Stimulated activated naive CD4-positive, alpha-beta T cell treated with Interleukin-2 at 50 U/mL for 16 hours (primary cell): ENCODE measurements around the gene TUBGCP2.
"Not testable (repeated sequence)": the region's sequence is repeated elsewhere in the genome, so short reads cannot be mapped to it uniquely, and the experiment has no call there.

Experiments
- DNase-seq: peaks from one replicate; lab custom pipeline; 2025; lab: John Stamatoyannopoulos, UW

TUBGCP2 gene

GRCh38 chr10:133324198-133324792, 15.6 kb upstream of the TUBGCP2 start:
- peak; percentile 65 for DNase-seq

GRCh38 chr10:133322064-133322709, 13.5 kb upstream of the TUBGCP2 start:
- not testable (repeated sequence) for DNase-seq

GRCh38 chr10:133320852-133321422, 12.3 kb upstream of the TUBGCP2 start:
- DNase-seq = not testable (repeated sequence)

GRCh38 chr10:133318494-133319127, 9.9 kb upstream of the TUBGCP2 start:
- DNase-seq = peak; percentile 61

GRCh38 chr10:133316732-133317131, 8.1 kb upstream of the TUBGCP2 start:
- DNase-seq = no peak

DNA sequence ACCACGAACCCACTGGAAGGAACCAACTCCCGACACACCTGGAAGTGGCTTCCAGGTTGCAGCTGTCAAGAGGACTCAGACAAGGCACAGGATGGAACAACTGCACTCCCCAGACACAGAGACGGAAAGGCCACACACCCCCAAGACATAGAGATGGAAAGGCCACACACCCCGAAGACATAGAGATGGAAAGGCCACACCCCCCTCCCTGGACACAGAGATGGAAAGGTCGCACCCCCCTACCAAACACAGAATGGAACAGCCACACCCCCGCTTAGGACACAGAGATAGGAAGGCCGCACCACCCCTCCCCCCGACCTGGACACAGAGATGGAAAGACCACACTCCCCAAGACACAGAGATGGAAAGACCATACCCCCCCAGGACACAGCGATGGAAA, 7.6 kb upstream of the TUBGCP2 start:
- no peak for DNase-seq

DNA sequence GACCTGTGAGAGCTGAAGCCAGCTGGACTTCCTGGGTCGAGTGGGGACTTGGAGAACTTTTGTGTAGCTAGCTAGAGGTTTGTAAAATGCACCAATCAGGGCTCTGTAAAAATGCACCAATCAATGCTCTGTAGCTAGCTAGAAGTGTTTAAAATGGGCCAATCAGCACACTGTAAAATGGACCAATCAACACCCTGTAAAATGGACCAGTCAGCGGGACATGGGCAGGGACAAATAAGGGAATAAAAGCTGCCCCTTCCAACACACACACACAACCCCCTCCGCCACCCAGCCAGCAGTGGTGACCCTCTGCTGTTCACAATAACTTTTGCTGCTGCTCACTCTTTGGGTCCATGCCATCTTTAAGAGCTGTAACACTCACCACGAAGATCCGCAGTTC, 7.2 kb upstream of the TUBGCP2 start:
- no peak for DNase-seq

GRCh38 chr10:133314911-133315310, 6.2 kb upstream of the TUBGCP2 start:
- no peak for DNase-seq

GRCh38 chr10:133313192-133313591, 4.5 kb upstream of the TUBGCP2 start:
- DNase-seq = no peak

DNA sequence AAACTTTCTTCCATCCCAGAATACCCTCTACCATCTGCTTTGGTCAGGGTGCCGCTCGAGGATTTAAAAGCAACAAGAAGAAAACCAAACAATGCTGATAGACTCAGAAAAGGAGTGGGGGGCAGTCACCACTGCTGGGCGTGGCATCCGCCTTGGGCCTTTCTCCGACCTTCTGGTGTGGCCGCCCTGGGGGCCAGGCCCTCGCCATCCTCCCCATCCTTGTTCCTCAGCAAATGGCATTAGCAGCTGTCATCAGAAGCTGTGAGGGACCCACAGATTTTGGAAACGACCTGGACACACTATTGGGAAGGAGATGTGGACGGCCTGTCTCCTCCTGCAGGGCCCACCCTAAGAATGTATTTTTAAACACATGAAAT, 4.1 kb upstream of the TUBGCP2 start:
- DNase-seq = no peak

- DNase-seq = no peak
These were observed 3.5 kb upstream of the TUBGCP2 start for GRCh38 chr10:133312016-133312768.

GRCh38 chr10:133311570-133311969, 2.9 kb upstream of the TUBGCP2 start:
- no peak for DNase-seq

GRCh38 chr10:133310789-133311188, 2.1 kb upstream of the TUBGCP2 start:
- no peak for DNase-seq

DNA sequence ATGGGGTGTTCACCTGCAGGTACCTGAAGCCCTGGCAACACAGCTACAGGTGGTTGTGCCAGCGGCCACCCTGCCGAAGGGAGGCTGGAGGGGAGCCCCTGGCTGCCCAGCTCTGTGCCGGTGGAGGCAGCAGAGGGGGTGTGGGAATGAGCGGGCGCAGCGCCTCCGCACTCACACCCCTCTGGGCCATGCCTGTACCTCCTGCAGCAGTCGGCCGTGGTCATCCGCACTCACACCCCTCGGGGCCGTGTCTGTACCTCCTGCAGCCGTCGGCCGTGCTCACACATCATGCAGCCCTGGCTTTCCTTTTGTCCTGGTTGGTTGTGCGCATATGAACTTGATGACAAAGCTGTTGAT, 1.7 kb upstream of the TUBGCP2 start:
- no peak for DNase-seq

DNA sequence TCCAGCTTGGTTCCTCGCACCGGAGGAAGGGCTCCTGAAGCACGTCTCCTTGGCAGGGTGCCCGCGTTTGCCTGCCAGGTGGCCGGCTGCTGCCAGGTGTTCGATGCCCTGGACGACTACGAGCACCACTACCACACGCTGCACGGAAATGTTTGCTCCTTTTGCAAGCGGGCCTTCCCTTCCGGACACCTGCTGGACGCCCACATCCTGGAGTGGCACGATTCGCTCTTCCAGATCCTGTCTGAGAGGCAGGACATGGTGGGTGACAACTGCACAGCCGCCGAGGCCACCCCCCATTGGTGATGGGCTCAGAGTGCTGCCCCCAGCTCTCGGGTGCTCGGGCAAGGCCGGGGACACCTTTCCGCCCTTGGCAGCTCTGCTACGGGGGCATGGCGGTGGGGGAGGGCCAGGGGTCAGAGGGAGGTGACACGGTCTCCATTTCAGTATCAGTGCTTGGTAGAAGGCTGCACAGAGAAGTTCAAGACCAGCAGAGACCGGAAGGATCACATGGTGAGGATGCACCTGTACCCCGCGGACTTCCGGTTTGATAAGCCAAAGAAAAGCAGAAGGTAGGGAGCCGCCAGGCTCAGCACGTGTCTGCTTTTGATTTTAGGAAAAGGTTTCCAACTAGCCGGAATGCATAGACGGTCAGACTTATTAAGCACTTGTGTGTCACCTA, 1.2 kb upstream of the TUBGCP2 start:
- DNase-seq = no peak

DNA sequence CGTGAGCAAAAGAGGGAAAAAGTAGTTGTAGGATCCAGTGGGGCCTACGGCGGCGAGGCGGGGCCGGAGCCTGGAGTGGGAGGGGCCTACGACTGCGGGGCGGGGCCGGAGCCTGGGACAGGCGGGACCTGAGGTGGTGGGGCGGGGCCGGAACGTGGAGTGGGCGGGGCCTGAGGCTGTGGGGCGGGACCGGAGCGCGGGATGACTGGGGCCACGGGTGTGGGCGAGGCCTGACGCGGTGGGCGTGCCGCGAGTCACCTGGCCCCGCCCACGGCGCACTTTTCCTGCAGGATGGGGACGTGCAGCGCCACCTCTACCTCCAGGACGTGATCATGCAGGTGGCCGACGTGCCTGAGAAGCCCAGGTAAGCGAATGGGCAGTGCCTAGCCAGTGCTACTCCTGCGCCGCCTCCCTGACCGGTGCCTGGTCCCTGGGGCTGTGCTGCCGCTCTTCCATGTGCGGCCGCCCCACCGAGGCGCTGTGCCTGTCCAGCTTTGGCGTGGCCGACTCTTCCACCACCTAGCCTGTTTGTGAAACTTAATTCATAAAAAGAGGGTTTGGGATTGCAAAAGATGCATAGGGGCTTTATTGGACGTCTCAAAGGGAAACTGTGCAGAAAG, 538 bp upstream of the TUBGCP2 start:
- DNase-seq = peak; percentile 86

DNA sequence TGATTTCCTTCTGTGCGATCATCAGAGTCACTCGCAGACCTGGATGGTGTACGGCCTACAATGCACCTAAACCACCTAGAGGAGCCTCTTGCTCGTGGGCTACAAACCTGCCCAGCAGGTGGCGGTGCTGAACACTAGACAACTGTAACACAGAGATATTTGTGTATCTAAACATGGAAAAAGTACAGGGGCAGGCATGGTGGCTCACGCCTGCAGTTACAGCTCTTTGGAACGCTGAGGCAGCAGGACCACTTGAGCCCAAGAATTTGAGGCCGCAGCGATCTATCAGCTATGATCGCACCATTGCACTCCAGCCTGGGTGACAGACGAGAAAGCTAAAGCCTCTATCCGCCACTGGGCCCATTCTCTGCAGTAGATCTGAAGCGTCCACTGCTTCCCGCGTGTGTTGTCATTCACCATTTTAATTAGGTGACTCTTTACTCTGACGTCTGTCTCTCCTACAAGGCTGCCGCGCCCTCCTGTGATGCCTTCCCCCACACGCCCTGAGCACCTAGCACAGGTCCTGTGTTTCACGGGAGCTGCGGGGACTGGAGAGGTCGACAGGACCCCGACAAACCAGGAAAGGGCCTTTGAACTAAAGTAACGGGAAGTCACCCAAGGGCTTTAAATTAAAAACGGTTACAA, 774 bp downstream of the TUBGCP2 start:
- DNase-seq = peak; percentile 84

DNA sequence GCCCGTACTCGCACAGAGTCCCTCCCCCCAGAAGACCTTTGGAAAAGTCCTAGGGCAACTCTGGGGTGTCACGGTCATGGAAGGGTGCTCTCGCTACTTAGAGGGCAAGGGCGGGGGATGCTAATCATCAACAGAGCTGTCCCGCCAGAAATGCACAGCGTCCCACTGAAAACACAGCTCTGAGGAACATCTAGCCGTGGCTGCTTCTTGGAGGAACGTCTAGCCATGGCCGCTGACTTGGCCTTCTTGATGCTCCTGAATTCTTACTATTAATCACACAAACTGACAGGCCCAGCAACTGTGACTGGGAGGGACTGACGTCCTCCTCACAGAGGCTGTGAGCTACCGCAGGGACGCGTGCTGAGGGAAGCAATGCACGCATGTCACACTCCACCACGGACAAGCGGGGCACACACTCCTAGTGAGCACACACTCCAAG, 1.7 kb downstream of the TUBGCP2 start:
- no peak for DNase-seq

DNA sequence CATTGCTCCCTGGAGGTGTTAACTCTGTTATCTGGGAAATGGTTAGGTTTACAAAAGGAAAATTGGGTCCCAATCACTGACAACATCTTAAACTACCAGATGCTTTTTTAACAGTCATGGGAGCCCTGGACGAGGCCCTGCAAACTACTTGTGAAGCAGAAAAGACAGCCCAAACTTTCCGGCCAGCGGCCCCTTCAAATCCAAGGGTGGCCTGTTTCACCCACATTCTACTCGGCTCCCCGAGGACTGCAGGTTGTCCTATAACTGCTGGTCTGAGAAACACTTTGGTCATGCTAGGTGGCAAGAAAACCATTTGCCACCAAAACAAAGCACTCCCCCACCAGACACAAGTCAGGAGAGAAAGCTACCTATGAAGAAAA, 2.6 kb downstream of the TUBGCP2 start:
- no peak for DNase-seq

DNA sequence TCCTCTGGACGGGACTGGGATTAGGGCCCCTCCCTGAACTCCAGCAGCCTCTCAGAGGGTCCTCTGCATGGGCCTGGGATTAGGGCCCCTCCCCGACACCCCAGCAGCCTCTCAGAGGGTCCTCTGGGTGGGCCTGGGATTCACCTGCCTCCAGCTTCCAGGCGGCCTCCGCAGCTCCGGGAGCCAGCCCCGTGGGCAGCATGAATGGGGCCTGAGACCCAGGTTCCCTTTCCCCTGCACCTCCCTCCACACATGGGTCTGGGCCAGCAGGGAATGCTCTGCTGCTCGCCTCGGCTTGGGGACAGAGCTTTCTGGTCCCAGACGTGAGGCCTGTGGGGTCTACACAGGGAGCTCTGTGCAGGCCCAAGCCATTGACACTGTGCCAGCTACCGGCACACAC, 5.5 kb downstream of the TUBGCP2 start:
- DNase-seq = no peak

DNA sequence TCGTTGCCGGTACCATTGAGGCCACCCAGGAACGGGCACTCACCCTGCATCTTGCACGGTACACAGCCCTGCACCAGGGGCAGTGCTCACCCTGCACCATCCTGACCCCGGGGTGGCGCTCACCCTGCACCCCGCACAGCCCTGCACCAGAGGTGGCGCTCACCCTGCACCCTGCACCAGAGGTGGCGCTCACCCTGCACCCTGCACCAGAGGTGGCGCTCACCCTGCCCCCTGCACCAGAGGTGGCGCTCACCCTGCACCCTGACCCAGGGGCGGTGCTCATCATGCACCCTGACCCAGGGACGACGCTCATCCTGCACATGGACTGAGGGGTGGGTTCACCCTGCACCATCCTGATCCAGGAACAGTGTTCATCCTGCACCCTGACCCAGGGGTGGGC, 6.4 kb downstream of the TUBGCP2 start:
- DNase-seq = no peak
